KMS-11 (cell line): ENCODE measurements around the gene ZFP36.

Source experiments
- H2AFZ ChIP-seq: fragments of 200-600 bp; sonication (generic); 2 replicates; pipeline ENCODE4 v1.6.1; 2016; ENCODE audit warnings: antibody characterized with exemption, mixed run types, low read depth
- H3K27ac ChIP-seq: fragments of 200-600 bp; sonication (generic); 2 replicates; pipeline ENCODE4 v1.6.1; 2016; ENCODE audit warnings: mild to moderate bottlenecking, mixed run types
- H3K27me3 ChIP-seq: fragments of 200-600 bp; sonication (generic); 2 replicates; pipeline ENCODE4 v1.6.1; 2017; ENCODE audit warnings: mild to moderate bottlenecking, low read depth, mixed run types, moderate library complexity; ENCODE audit not compliant: insufficient read depth
- H3K36me3 ChIP-seq: fragments of 200-600 bp; sonication (generic); 2 replicates; pipeline ENCODE4 v1.6.1; 2017; ENCODE audit warnings: mild to moderate bottlenecking, mixed run types; ENCODE audit not compliant: insufficient read depth
- H3K4me1 ChIP-seq: fragments of 200-600 bp; sonication (generic); 2 replicates; pipeline ENCODE4 v1.6.1; 2016; ENCODE audit warnings: mild to moderate bottlenecking, low read depth, mixed run types; ENCODE audit not compliant: poor library complexity, severe bottlenecking
- H3K4me2 ChIP-seq: fragments of 200-600 bp; sonication (generic); 2 replicates; pipeline ENCODE4 v1.7.0; 2016; ENCODE audit warnings: mild to moderate bottlenecking, mixed run types
- H3K4me3 ChIP-seq: fragments of 200-600 bp; sonication (generic); IDR thresholded peaks from 2 replicates; pipeline ENCODE4 v1.6.1; 2017; ENCODE audit warnings: low read depth, low read length, mixed read lengths; ENCODE audit not compliant: insufficient read depth
- H3K79me2 ChIP-seq: fragments of 200-600 bp; sonication (generic); 2 replicates; pipeline ENCODE4 v1.6.1; 2016; ENCODE audit warnings: low read depth, mixed run types; ENCODE audit not compliant: insufficient read depth
- H3K9ac ChIP-seq: fragments of 200-600 bp; sonication (generic); 2 replicates; pipeline ENCODE4 v1.6.1; 2016; ENCODE audit warnings: mild to moderate bottlenecking, mixed run types
- H4K20me1 ChIP-seq: fragments of 200-600 bp; sonication (generic); 2 replicates; pipeline ENCODE4 v1.6.1; 2016; ENCODE audit warnings: mild to moderate bottlenecking, mixed run types; ENCODE audit not compliant: insufficient read depth
- CTCF ChIP-seq: fragments of 200-600 bp; sonication (generic); conservative IDR thresholded peaks from 2 replicates; pipeline ENCODE4 v1.6.1; 2017; ENCODE audit warnings: low read depth, mild to moderate bottlenecking, antibody characterized with exemption, low read length, moderate library complexity, mixed read lengths

Gene ZFP36

DNA sequence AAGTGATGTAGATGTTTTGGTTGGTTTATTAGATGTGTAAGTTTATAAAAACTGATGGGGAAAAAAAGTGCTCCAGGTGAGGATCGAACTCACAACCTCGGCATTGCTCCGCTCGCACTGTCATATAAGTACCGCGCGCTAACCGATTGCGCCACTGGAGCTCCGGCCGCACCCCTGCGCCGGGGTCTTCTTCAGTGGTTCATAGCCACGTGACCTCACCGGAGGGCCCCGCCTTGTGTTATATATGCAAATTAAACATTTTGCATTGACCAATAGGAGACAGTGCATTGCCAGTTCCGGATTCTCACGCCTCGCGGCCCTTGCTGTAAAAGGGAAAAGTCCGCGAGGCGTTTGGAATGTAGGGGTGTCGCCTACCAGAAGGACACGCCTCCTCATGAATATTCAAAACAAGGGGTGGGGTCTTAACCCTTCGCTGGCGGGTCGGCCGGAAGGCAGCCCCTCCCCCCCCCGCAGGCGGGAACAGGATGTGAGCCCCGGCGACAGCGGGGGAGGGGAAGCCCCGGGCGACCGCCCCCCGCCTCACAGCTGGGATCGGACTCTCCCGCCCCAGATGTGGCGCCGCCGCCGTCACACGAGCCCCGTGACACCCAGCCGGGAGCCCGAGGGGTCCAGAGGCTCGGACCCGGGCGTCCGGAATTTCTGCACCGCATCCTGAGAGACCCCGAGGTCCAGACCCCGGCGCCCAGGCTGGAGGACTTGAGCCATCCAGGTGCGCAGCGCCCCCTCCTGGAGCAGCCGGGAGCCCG lies 5.6 kb downstream of the ZFP36 start, which contains the start of gene PLEKHG2:
Gene PLEKHG2 (plus strand): TSS at position 570 of the 767 bp plus-strand sequence. CDS start 1,418 bp downstream, outside the sequence.
- Histone ChIP-seq H3K36me3 (no peaks in the 10 kb centered on the region), H4K20me1 (no peaks in the 10 kb centered on the region), H3K4me2 (peak within 1 kb of the TSS; percentile 79), H2AFZ (peak within 1 kb of the TSS; percentile 77), H3K79me2 (peaks cover 20% of the 10 kb centered on the region), H3K4me1 (peaks cover 25% of the 10 kb centered on the region), H3K9ac (peak within 1 kb of the TSS; percentile 63), H3K4me3 (no peak within 1 kb of the TSS), H3K27ac (no peak within 1 kb of the TSS), H3K27me3 (no peaks in the 10 kb centered on the region)
- no peak; the same call in none of the 2 replicates for TF ChIP-seq CTCF

GRCh38 chr19:39412867-39413271 lies 6.2 kb downstream of the ZFP36 start:
- H3K27ac ChIP-seq, result no peak overlapping the region
- H3K4me3 ChIP-seq, result no peak overlapping the region
- H4K20me1 ChIP-seq, result no peaks in the 10 kb centered on the region
- no peaks in the 10 kb centered on the region for H3K27me3 ChIP-seq
- TF ChIP-seq CTCF, result peak; percentile 86
- H3K4me1 ChIP-seq, result peaks cover 25% of the 10 kb centered on the region
- H3K4me2 ChIP-seq, result peak overlapping the region; percentile 79
- no peaks in the 10 kb centered on the region for H3K36me3 ChIP-seq
- peaks cover 14% of the 10 kb centered on the region for H3K79me2 ChIP-seq
- peak overlapping the region; percentile 77 for H2AFZ ChIP-seq
- H3K9ac ChIP-seq, result peak overlapping the region; percentile 63

GRCh38 chr19:39413272-39413910 lies 6.7 kb downstream of the ZFP36 start:
- H3K4me1 ChIP-seq, result peaks cover 25% of the 10 kb centered on the region

More at GRCh38 chr19:39413272-39413910, 6.7 kb downstream of the ZFP36 start:
- Histone ChIP-seq H3K79me2 (peaks cover 9% of the 10 kb centered on the region), H3K4me3 (no peak overlapping the region), H2AFZ (peak overlapping the region; percentile 77; the same call in 1 of the 2 replicates), H3K9ac (peak overlapping the region; percentile 63; the same call in 1 of the 2 replicates), H3K36me3 (no peaks in the 10 kb centered on the region), H4K20me1 (no peaks in the 10 kb centered on the region), H3K4me2 (peak overlapping the region; percentile 79), H3K27me3 (no peaks in the 10 kb centered on the region), H3K27ac (no peak overlapping the region)
- no peak for TF ChIP-seq CTCF
